Measurements from ENCODE around the gene SCAF8. TPM values are rescaled to one million over a fixed set of nuclear protein-coding genes. Genes with fewer than 3 reads are reported as not detected.
"Not testable (repeated sequence)": the region's sequence is repeated elsewhere in the genome, so short reads cannot be mapped to it uniquely, and the experiment has no call there.

The SCAF8 gene
- total RNA-seq, 6 donors from 2014 or later: 26.0 to 79.1 (median 37.2) TPM

- DNase-seq: no peak
- H3K36me3 ChIP-seq: peaks cover 28 to 89% (median 37%) of the 10 kb centered on the region in 4 donors
Measured at GRCh38 chr6:154806804-154807203, 73.6 kb downstream of the SCAF8 start.

GRCh38 chr6:154811663-154812062 lies 78.4 kb downstream of the SCAF8 start:
- ATAC-seq (ENCODE audit: low FRiP score in 2 of 2); H3K27ac ChIP-seq; H3K4me3 ChIP-seq; H3K27me3 ChIP-seq; H3K9me3 ChIP-seq; H3K4me1 ChIP-seq; DNase-seq: not testable (repeated sequence)
- peaks cover 43 to 100% (median 51%) of the 10 kb centered on the region in 4 donors for H3K36me3 ChIP-seq
- WGBS, 2 donors: 95 to 99% methylated on average over 3 of the region's 3 CpGs

More at GRCh38 chr6:154806804-154807203, 73.6 kb downstream of the SCAF8 start:
- Histone ChIP-seq H3K9me3 (no peaks in the 10 kb centered on the region), H3K27ac (no peak overlapping the region), H3K4me3 (no peak overlapping the region), H3K27me3 (no peaks in the 10 kb centered on the region), H3K4me1 (no peaks in the 10 kb centered on the region)
- WGBS, 2 donors: 61 to 64% methylated on average over 3 of the region's 3 CpGs
- TF ChIP-seq POLR2A (IDR thresholded peaks at IDR 0.05): no peak
- TF ChIP-seq, protein P1, sequence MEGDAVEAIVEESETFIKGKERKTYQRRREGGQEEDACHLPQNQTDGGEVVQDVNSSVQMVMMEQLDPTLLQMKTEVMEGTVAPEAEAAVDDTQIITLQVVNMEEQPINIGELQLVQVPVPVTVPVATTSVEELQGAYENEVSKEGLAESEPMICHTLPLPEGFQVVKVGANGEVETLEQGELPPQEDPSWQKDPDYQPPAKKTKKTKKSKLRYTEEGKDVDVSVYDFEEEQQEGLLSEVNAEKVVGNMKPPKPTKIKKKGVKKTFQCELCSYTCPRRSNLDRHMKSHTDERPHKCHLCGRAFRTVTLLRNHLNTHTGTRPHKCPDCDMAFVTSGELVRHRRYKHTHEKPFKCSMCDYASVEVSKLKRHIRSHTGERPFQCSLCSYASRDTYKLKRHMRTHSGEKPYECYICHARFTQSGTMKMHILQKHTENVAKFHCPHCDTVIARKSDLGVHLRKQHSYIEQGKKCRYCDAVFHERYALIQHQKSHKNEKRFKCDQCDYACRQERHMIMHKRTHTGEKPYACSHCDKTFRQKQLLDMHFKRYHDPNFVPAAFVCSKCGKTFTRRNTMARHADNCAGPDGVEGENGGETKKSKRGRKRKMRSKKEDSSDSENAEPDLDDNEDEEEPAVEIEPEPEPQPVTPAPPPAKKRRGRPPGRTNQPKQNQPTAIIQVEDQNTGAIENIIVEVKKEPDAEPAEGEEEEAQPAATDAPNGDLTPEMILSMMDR (IDR thresholded peaks at IDR 0.05): no peak
- no peak for TF ChIP-seq EP300 (IDR thresholded peaks at IDR 0.05)
- TF ChIP-seq POLR2AphosphoS5 (IDR thresholded peaks at IDR 0.05): no peak
- ATAC-seq (ENCODE audit: low FRiP score in 2 of 2): no peak

GRCh38 chr6:154814063-154814462 lies 80.8 kb downstream of the SCAF8 start:
- no peak for ATAC-seq (ENCODE audit: low FRiP score in 2 of 2)
- no peaks in the 10 kb centered on the region for H3K9me3 ChIP-seq
- DNase-seq: no peak
- TF ChIP-seq EP300 (IDR thresholded peaks at IDR 0.05): no peak
- TF ChIP-seq, protein P1 (IDR thresholded peaks at IDR 0.05): no peak
- TF ChIP-seq POLR2A (IDR thresholded peaks at IDR 0.05): no peak
- TF ChIP-seq POLR2AphosphoS5 (IDR thresholded peaks at IDR 0.05): no peak
- H3K27ac ChIP-seq: no peak overlapping the region
- H3K36me3 ChIP-seq: peaks cover 31 to 98% (median 44%) of the 10 kb centered on the region in 4 donors
- WGBS, 2 donors: 92 to 93% methylated on average over 7 of the region's 7 CpGs
- no peaks in the 10 kb centered on the region for H3K4me1 ChIP-seq
- H3K27me3 ChIP-seq: no peaks in the 10 kb centered on the region
- no peak overlapping the region for H3K4me3 ChIP-seq

DNA sequence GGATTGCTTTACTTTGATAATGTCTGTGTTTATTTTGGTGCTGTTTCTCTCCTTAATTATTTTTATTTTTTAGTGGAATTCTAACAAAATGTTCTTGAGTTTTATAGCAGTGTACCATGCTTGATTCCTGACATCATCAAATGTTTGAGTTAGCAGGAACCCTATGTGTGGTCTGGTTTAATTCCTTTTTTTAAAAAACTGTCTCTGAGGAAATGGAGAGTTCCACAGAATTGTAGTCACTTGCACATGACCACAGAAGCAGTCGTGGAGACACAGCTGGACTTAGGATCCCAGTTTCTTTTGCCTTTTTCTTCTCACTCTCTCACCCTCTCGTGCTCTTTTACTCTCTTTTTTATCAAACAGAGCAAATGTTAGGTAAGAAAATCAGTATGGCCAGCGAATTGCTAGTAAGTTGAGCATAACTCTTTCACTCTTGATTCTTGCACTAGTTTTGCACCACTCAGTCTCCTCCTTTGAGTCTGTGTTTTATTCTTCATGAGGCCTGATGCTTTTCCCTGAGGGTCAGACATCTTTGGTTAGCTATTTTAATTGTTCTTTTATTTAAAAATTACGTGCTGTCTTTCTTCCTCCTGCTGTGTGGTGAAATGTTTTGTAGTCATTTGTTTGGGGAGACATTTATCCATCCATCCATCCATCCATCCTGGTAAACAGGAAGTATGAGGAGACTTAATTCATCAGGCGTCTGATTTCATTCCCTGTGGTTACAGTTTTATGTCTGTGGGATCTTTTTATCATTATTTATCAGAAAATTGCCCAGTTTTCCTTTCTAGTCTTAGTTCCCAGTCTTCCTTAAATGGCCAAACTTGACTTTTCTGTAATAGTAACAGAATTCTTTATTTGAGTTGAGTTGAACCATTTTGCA lies 83.0 kb downstream of the SCAF8 start:
- ATAC-seq (ENCODE audit: low FRiP score in 2 of 2) (no peak), DNase-seq (no peak)
- Histone ChIP-seq H3K9me3 (no peaks in the 10 kb centered on the region), H3K4me3 (no peak overlapping the region), H3K36me3 (peaks cover 36 to 98% (median 42%) of the 10 kb centered on the region in 4 donors), H3K27me3 (no peaks in the 10 kb centered on the region), H3K4me1 (no peaks in the 10 kb centered on the region), H3K27ac (no peak overlapping the region)
- WGBS, 2 donors: 68 to 78% methylated on average over 5 of the region's 5 CpGs
- TF ChIP-seq EP300 (IDR thresholded peaks at IDR 0.05) (no peak), POLR2AphosphoS5 (IDR thresholded peaks at IDR 0.05) (no peak), POLR2A (IDR thresholded peaks at IDR 0.05) (no peak)
- TF ChIP-seq, protein P1 (IDR thresholded peaks at IDR 0.05): no peak

GRCh38 chr6:154821099-154821498 lies 87.9 kb downstream of the SCAF8 start:
- DNase-seq (no peak), ATAC-seq (ENCODE audit: low FRiP score in 2 of 2) (no peak)
- Histone ChIP-seq H3K36me3 (peaks cover 19 to 90% (median 29%) of the 10 kb centered on the region in 4 donors), H3K27me3 (no peaks in the 10 kb centered on the region), H3K27ac (no peak overlapping the region), H3K4me3 (no peak overlapping the region), H3K4me1 (peaks cover 0 to 11% (median 3%) of the 10 kb centered on the region in 4 donors), H3K9me3 (no peaks in the 10 kb centered on the region)
- TF ChIP-seq POLR2A (IDR thresholded peaks at IDR 0.05) (no peak), EP300 (IDR thresholded peaks at IDR 0.05) (no peak), POLR2AphosphoS5 (IDR thresholded peaks at IDR 0.05) (no peak)
- TF ChIP-seq, protein P1 (IDR thresholded peaks at IDR 0.05): no peak
- WGBS, 2 donors: 100% methylated on average over 1 of the region's 1 CpG

Measured in upper lobe of left lung (tissue), 6 donors.